PC-9 (cell line): Measurements from ENCODE around the gene ZNF460.

ENCODE experiments used
- CTCF ChIP-seq: fragments of 200-600 bp; sonication (generic); conservative IDR thresholded peaks from 2 replicates; pipeline ENCODE4 v1.6.1; 2017; ENCODE audit warnings: mixed run types, antibody characterized with exemption, mild to moderate bottlenecking, moderate library complexity
- EZH2 ChIP-seq: fragments of 200-600 bp; sonication (generic); IDR thresholded peaks from 2 replicates; pipeline ENCODE4 v1.8.0; 2017; ENCODE audit warnings: antibody characterized with exemption, low read depth

DNA sequence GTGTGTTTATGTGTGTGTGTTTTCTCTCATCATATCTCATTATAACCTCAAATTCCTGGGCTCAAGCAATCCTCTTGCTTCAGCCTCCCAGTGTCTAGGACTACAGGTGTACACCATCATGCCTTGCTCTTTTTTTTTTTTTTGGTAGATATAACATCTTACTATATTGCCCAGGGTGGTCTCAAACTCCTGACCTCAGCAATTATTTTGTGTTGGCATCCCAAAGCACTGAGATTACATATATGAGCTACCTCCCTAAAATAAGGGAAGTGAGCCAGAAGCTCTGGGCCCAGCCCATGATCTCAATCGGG is 39.5 kb downstream of the ZNF460 start:
- TF ChIP-seq EZH2 = no peak
- no peak for TF ChIP-seq CTCF
